Endothelial cell of umbilical vein (primary cell): ENCODE data around the gene DBT. TPM values are rescaled to one million over a fixed set of nuclear protein-coding genes. Genes with fewer than 3 reads are reported as not detected.

Experiments
- BruUV-seq: library from RNA; stranded (reverse); fragments of 400-500 nt; replicated peaks from 2 replicates; lab custom pipeline; 2021; lab: Mats Ljungman, UMichigan
- CTCF ChIA-PET: fragments of 300-600, 350-600 bp; sonication (Branson Sonifier 250); formaldehyde crosslinking; loops from one replicate; lab custom pipeline; 2021; ENCODE audit warnings: antibody characterized with exemption, inconsistent platforms; lab: Charles Lee
- POLR2A ChIA-PET: fragments of 300-600, 350-600 bp; sonication (Branson Sonifier 250); formaldehyde crosslinking; loops from one replicate; lab custom pipeline; 2021; ENCODE audit warnings: antibody characterized with exemption, inconsistent platforms; lab: Charles Lee
- DNase-seq: peaks from one replicate; pipeline ENCODE4 v3.0.0-alpha.2; 2011; ENCODE audit warnings: low read depth, low spot score
- FAIRE-seq: peaks from 2 replicates; lab custom pipeline; 2011; peaks lifted over from hg19 to GRCh38; lab: Jason Lieb, UNC
- H2AFZ ChIP-seq: 2 replicates; pipeline ENCODE4 v1.6.0; 2012; ENCODE audit warnings: low read depth, low read length, control low read depth, inconsistent platforms
- H3K27ac ChIP-seq: 2 replicates; pipeline ENCODE4 v1.5.1; 2011; ENCODE audit warnings: low read depth, mild to moderate bottlenecking, control low read depth, low read length, moderate library complexity; ENCODE audit not compliant: insufficient read depth
- H3K27me3 ChIP-seq, 2 experiments: 2 replicates each; pipeline versions ENCODE4 v1.6.0 to v1.6.1; 2011; ENCODE audit warnings: low read length in 2 of 2, mixed read lengths in 1 of 2; ENCODE audit not compliant: control insufficient read depth in 2 of 2, insufficient read depth in 2 of 2
- H3K36me3 ChIP-seq, 2 experiments: 2 replicates in 1 of 2; 3 replicates in 1 of 2; pipeline ENCODE4 v1.5.1; 2011; ENCODE audit warnings: low read length in 2 of 2, mild to moderate bottlenecking in 1 of 2, moderate library complexity in 1 of 2; ENCODE audit not compliant: control insufficient read depth in 2 of 2, insufficient read depth in 2 of 2; ENCODE audit errors: extremely low read depth in 1 of 2
- H3K4me1 ChIP-seq: 3 replicates; pipeline ENCODE4 v1.5.1; 2011; ENCODE audit warnings: mild to moderate bottlenecking, low read length; ENCODE audit not compliant: control insufficient read depth, insufficient read depth; ENCODE audit errors: extremely low read depth
- H3K4me2 ChIP-seq: 2 replicates; pipeline ENCODE4 v1.6.1; 2011; ENCODE audit warnings: low read length, control low read depth, mixed read lengths; ENCODE audit not compliant: insufficient read depth
- H3K4me3 ChIP-seq, 3 experiments: fragments of 200-600 bp in 1 of 3; sonication (generic), shearing (Covaris generic) in 1 of 3; replicated peaks in 1 of 3; 2 replicates each; pipeline ENCODE4 v1.5.1; 2011 to 2016; ENCODE audit warnings: control low read depth in 3 of 3, low read length in 3 of 3, mild to moderate bottlenecking in 2 of 3, inconsistent platforms in 1 of 3, low read depth in 1 of 3, moderate library complexity in 1 of 3; ENCODE audit not compliant: insufficient read depth in 1 of 3
- H3K79me2 ChIP-seq: 2 replicates; pipeline ENCODE4 v1.6.0; 2012; ENCODE audit warnings: low read length, inconsistent platforms; ENCODE audit not compliant: control insufficient read depth, insufficient read depth
- H3K9ac ChIP-seq: replicated peaks from 2 replicates; pipeline ENCODE3; 2011; ENCODE audit warnings: low read length, control low read depth; ENCODE audit not compliant: insufficient read depth; ENCODE audit errors: extremely low read depth
- H3K9me1 ChIP-seq: replicated peaks from 3 replicates; pipeline ENCODE4 v1.6.0; 2011; ENCODE audit warnings: mild to moderate bottlenecking, low read length; ENCODE audit not compliant: control insufficient read depth, insufficient read depth; ENCODE audit errors: extremely low read depth
- H3K9me3 ChIP-seq: replicated peaks from 2 replicates; pipeline ENCODE4 v1.5.1; 2012; ENCODE audit warnings: low read length, inconsistent platforms; ENCODE audit not compliant: control insufficient read depth, insufficient read depth
- H4K20me1 ChIP-seq: replicated peaks from 2 replicates; pipeline ENCODE3; 2011; ENCODE audit warnings: mild to moderate bottlenecking, low read length; ENCODE audit not compliant: control insufficient read depth, insufficient read depth; ENCODE audit errors: extremely low read depth
- EZH2 ChIP-seq: IDR thresholded peaks from 2 replicates; pipeline ENCODE4 v1.6.1; 2012; ENCODE audit warnings: borderline replicate concordance, low read depth, mild to moderate bottlenecking, moderate library complexity, low read length, inconsistent platforms; ENCODE audit not compliant: severe bottlenecking
- FOS ChIP-seq: IDR thresholded peaks from 2 replicates; pipeline ENCODE4 v1.6.1; 2011; ENCODE audit warnings: mild to moderate bottlenecking, low read length, moderate library complexity, borderline replicate concordance; ENCODE audit not compliant: insufficient read depth
- GATA2 ChIP-seq: IDR thresholded peaks from 2 replicates; pipeline ENCODE4 v1.7.0; 2011; ENCODE audit warnings: low read depth, mild to moderate bottlenecking, moderate library complexity, mixed read lengths, low read length; ENCODE audit not compliant: insufficient read length, insufficient read depth
- JUN ChIP-seq: IDR thresholded peaks from 2 replicates; pipeline ENCODE4 v1.6.1; 2011; ENCODE audit warnings: borderline replicate concordance, low read depth; ENCODE audit not compliant: insufficient read length, insufficient read depth
- MYC ChIP-seq: IDR thresholded peaks from one replicate; pipeline ENCODE4 v1.6.1; 2011; ENCODE audit warnings: mild to moderate bottlenecking, low read depth, low read length
- POLR2A ChIP-seq: IDR thresholded peaks from 2 replicates; pipeline ENCODE4 v1.6.1; 2012; ENCODE audit warnings: low read depth, mild to moderate bottlenecking, control low read depth, low read length
- POLR2AphosphoS5 ChIP-seq: IDR thresholded peaks from 2 replicates; pipeline ENCODE4 v1.6.1; 2012; ENCODE audit warnings: low read depth, mild to moderate bottlenecking, control low read depth, low read length, moderate library complexity; ENCODE audit not compliant: insufficient read depth
- dilution Hi-C: fragments of 300-500 bp; cut with MboI; formaldehyde crosslinking; loops from one replicate; pipeline ENCODE4 v1.15.0; 2019; ENCODE audit warnings: low sequenced_read_pairs; ENCODE audit not compliant: extremely low pct_ligation_motif_present
- intact Hi-C: fragments of 100-400 bp; cut with micrococcal nuclease; formaldehyde crosslinking; loops from one replicate; pipeline ENCODE4 v1.10.0; 2022
- polyA plus RNA-seq, 4 experiments: library from polyadenylated mRNA; depleted of rRNA in 3 of 4; stranded (reverse) in 3 of 4; unstranded in 1 of 4; fragments of >200 nt; gene quantifications; 2 replicates each; pipeline versions ENCODE4 v1.2.1 to v1.2.3, GENCODE V29; 2011 to 2012; ENCODE audit warnings: missing spikeins in 1 of 4
- total RNA-seq: library from RNA; stranded (reverse); gene quantifications from 2 replicates; pipeline ENCODE4 v1.2.3, GENCODE V29; 2021
- TF ChIP-seq, protein P1 (sequence below), 2 donors: IDR thresholded peaks; 1 replicate in 1 of 2; 2 replicates in 1 of 2; pipeline ENCODE4 v1.5.1; 2011; ENCODE audit warnings: low read length in 2 of 2, mild to moderate bottlenecking in 2 of 2, moderate library complexity in 2 of 2, control low read depth in 1 of 2, inconsistent platforms in 1 of 2, low read depth in 1 of 2; ENCODE audit not compliant: insufficient read depth in 1 of 2; ENCODE audit errors: extremely low read depth in 1 of 2
- TF ChIP-seq, protein P2 (sequence below): IDR thresholded peaks from 2 replicates; pipeline ENCODE4 v1.6.1; 2011; ENCODE audit not compliant: insufficient read depth, insufficient read length

DBT gene
- total and polyA plus RNA-seq, 2 donors (not counting 3 experiments of a cell fraction or from before 2014, with no cell fraction given): 1.6 to 7.9 TPM

- Histone ChIP-seq H3K79me2 (no peaks in the 10 kb centered on the region), H3K9me1 (no peaks in the 10 kb centered on the region), H3K27ac (no peak overlapping the region), H3K27me3 (no peaks in the 10 kb centered on the region), H4K20me1 (no peaks in the 10 kb centered on the region), H3K9ac (no peak overlapping the region), H3K9me3 (no peaks in the 10 kb centered on the region), H3K4me3 (no peak overlapping the region), H3K4me2 (no peak overlapping the region), H3K4me1 (no peaks in the 10 kb centered on the region), H2AFZ (no peak overlapping the region), H3K36me3 (peaks cover 15 to 18% of the 10 kb centered on the region in 2 experiments)
- intact Hi-C loops: no loop called here
- no TSS peak for BruUV-seq
- DNase-seq: no peak
- ChIA-PET CTCF (no interaction called here), POLR2A (no interaction called here)
- no peak for FAIRE-seq
- dilution Hi-C loops: no loop called here
- TF ChIP-seq POLR2A: no peak
- TF ChIP-seq, protein P1, sequence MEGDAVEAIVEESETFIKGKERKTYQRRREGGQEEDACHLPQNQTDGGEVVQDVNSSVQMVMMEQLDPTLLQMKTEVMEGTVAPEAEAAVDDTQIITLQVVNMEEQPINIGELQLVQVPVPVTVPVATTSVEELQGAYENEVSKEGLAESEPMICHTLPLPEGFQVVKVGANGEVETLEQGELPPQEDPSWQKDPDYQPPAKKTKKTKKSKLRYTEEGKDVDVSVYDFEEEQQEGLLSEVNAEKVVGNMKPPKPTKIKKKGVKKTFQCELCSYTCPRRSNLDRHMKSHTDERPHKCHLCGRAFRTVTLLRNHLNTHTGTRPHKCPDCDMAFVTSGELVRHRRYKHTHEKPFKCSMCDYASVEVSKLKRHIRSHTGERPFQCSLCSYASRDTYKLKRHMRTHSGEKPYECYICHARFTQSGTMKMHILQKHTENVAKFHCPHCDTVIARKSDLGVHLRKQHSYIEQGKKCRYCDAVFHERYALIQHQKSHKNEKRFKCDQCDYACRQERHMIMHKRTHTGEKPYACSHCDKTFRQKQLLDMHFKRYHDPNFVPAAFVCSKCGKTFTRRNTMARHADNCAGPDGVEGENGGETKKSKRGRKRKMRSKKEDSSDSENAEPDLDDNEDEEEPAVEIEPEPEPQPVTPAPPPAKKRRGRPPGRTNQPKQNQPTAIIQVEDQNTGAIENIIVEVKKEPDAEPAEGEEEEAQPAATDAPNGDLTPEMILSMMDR (IDR thresholded peaks at IDR 0.05; ENCODE audit: extremely low read depth in 1 of 2, insufficient read depth in 1 of 2, low read depth in 1 of 2, low read length in 2 of 2): no peak
- TF ChIP-seq, protein P2, sequence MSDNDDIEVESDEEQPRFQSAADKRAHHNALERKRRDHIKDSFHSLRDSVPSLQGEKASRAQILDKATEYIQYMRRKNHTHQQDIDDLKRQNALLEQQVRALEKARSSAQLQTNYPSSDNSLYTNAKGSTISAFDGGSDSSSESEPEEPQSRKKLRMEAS: no peak
- TF ChIP-seq GATA2: no peak
- TF ChIP-seq JUN: no peak
- no peak for TF ChIP-seq POLR2AphosphoS5
- no peak for TF ChIP-seq MYC
- TF ChIP-seq EZH2: no peak
- TF ChIP-seq FOS: no peak
Observed at GRCh38 chr1:100145116-100145515, 104.5 kb downstream of the DBT start.
